GM19023 (cell line): ENCODE results near the gene ST14.
"Not testable (repeated sequence)": the region's sequence is repeated elsewhere in the genome, so short reads cannot be mapped to it uniquely, and the experiment has no call there.

Experiments
- ATAC-seq: cut with Tn5 transposase; IDR thresholded peaks from one replicate; pipeline ENCODE4 v1.9.1; 2021; ENCODE audit warnings: mild to moderate bottlenecking, moderate library complexity; ENCODE audit not compliant: unreplicated experiment

ST14 gene

GRCh38 chr11:130223291-130223971, 63.8 kb downstream of the ST14 start:
- no peak for ATAC-seq

DNA sequence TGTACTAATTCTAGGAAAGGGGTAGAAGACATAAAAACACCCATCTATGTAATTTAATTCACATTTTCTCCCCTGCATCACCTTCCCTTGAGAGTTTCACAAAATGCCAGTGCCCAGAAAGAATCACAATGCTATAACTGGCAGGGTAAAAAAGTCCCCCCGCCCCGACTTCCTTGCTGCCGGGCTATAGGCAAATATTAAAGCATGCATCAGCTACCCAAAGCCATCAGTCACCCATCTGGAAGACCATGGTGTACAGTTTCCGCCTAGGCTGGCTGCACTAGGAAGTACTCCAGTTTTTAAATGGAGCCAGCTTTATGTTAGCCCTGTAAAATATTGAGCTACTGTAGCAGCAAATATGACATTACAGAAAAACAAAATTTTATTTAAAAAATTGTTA, 67.8 kb downstream of the ST14 start:
- ATAC-seq, result no peak

- not testable (repeated sequence) for ATAC-seq
These were observed 73.9 kb downstream of the ST14 start for GRCh38 chr11:130233486-130233885.

- not testable (repeated sequence) for ATAC-seq
These were observed 74.3 kb downstream of the ST14 start for GRCh38 chr11:130233888-130234287.

GRCh38 chr11:130234315-130234714, 74.7 kb downstream of the ST14 start:
- no peak for ATAC-seq

- no peak for ATAC-seq
These were observed 77.9 kb downstream of the ST14 start for GRCh38 chr11:130237282-130238006.

- no peak for ATAC-seq
These were observed 82.1 kb downstream of the ST14 start for GRCh38 chr11:130241713-130242112.

- ATAC-seq, result no peak
These were observed 84.2 kb downstream of the ST14 start for GRCh38 chr11:130243816-130244215.

DNA sequence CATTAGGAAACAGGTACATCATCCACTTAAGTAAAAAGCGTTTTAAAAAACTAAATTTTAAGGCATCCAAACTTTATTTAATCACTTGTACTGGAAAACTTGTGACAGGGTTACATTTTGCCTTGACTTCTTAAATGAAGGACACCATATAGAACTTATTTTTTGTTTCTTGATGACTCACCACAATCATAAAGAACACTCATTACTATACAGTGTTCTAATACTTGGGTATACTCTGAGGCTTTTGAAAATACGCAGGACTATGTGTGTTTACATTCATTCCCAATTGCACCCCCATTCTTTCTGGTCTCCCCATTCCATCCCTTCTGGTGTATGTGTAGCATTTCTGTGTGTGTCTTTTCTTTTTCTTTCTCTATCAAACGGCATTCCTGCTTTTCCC, 85.3 kb downstream of the ST14 start:
- no peak for ATAC-seq

DNA sequence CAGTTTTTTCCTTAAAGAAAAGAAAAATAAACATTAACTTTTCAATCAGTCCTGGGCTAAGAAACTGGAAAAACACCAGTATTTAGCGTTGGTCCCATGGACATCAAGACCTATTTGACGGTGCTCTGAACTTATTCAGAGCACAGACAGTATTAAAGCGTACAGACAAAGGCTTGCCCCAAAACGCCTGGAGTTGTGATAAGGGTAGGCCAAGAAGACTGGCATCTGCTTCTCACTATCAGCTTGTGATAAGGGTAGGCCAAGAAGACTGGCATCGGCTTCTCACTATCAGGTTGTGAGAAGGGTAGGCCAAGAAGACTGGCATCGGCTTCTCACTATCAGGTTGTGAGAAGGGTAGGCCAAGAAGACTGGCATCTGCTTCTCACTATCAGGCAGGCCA, 85.8 kb downstream of the ST14 start:
- ATAC-seq, result not testable (repeated sequence)

- no peak for ATAC-seq
These were observed 86.7 kb downstream of the ST14 start for GRCh38 chr11:130246270-130246669.

DNA sequence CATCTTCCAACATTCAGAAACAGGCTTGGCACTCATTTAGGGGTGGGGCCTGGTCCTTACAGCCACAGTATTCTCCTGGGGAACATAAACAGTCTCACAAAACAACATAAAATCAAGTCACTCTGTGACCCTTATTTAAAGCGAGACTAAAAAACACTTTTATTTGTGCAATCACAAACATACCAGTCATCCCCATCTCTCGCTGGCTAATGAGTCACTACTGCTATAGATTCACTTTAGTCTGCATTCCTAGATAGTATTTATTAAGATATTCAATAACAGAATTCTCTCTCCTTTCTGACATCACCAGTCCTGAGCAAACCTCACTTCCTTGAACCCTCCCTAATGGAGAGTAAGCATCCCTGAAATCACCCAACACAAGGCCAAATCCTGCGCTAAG, 87.2 kb downstream of the ST14 start:
- no peak for ATAC-seq

- ATAC-seq, result no peak
These were observed 87.7 kb downstream of the ST14 start for GRCh38 chr11:130247319-130247718.

DNA sequence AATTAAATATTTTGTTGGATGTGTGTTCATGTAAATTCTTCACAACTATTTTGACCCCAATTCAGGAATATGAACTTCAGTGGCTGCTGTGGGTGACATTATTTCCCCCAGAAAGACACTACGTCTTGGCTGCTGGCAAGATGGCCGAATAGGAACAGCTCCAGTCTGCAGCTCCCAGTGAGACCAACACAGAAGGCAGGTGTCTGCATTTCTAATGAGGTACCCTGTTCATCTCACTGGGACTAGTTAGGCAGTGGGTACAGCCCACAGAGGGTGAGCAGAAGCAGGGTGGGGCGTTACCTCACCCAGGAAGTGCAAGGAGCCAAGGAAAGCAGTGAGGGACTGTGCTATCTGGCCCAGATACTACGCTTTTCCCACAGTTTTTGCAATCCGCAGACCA, 89.8 kb downstream of the ST14 start:
- no peak for ATAC-seq

DNA sequence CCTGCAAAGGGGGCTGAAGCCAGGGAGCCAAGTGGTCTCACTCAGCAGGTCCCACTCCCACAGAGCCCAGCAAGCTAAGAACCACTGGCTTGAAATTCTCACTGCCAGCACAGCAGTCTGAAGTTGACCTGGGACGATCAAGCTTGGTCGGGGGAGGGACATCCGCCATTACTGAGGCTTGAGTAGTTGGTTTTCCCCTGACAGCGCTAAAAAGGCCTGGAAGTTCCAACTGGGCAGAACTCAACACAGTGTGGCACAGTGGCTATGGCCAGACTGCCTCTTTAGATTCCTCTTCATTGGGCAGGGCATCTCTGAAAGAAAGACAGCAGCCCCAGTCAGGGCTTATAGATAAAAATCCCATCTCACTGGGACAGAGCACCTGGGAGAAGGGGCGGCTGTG, 90.3 kb downstream of the ST14 start:
- not testable (repeated sequence) for ATAC-seq

DNA sequence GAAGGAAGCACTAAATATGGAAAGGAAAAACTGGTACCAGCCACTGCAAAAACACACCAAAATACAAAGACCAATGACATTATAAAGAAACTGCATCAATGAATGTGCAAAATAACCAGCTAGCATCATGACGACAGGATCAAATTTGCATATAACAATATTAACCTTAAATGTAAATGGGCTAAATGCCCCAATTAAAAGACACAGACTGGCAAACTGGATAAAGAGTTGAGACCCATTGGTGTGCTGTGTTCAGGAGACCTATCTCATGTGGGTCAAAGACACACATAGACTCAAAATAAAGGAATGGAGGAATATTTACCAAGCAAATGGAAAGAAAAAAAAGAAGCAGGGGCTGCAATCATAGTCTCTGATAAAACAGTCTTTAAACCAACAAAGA, 92.2 kb downstream of the ST14 start:
- not testable (repeated sequence) for ATAC-seq
